H7 (cell line): ENCODE data around the gene TUSC2. TPM values are rescaled to one million over a fixed set of nuclear protein-coding genes. Genes with fewer than 3 reads are reported as not detected.

Source experiments
- DNase-seq: peaks from one replicate; pipeline ENCODE4 v3.0.0; 2012
- H3K27me3 ChIP-seq: 2 replicates; pipeline ENCODE4 v1.6.0; 2011; ENCODE audit warnings: mild to moderate bottlenecking, low read length; ENCODE audit not compliant: control insufficient read depth, insufficient read depth
- H3K36me3 ChIP-seq: replicated peaks from 2 replicates; pipeline ENCODE4 v1.5.1; 2011; ENCODE audit warnings: low read length; ENCODE audit not compliant: control insufficient read depth, insufficient read depth
- H3K4me3 ChIP-seq: 2 replicates; pipeline ENCODE4 v1.5.1; 2011; ENCODE audit warnings: low read depth, mild to moderate bottlenecking, control low read depth, low read length, moderate library complexity; ENCODE audit not compliant: insufficient read depth
- total RNA-seq: library from RNA; depleted of rRNA; stranded (reverse); fragments of >200 nt; shearing (Covaris generic); gene quantifications from 2 replicates; pipeline ENCODE4 v1.2.3, GENCODE V29; 2014

TUSC2 gene
- total RNA-seq, 1 experiment from 2014 or later: 42.1 TPM

DNA sequence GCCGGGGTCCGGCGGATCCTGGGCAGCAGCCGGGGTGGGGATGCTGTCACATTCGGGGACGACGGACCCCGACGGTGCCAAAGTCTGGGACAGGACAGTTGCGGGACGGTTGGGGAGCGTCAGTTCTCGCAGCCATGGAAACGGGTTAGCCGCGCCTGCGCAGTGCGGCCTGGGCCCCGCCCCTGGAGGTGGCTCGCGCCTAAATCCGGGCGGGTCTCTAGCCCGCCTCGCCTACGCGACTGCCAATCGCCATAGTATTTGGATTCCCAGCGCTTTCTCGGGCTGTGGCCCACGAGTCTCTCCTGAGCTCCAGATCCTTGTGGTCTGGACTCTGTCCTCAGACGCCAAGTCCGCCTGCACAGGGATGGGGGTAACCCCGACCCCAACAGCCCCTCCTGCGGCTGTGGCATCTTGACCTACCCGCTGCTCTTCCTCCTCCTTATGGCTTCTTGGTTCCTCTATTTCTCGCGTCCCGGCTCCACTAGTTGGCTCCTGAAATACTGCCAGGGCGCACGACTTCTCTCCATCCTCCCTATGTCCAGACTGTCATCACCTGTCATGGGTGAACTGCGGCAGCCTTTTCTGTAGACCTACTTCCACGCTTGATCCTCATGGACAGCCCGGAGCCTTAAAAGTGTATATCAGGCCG, 17.7 kb upstream of the TUSC2 start, which contains the start of gene ZMYND10:
TSS of gene ZMYND10 (minus strand) at position 147 of the 649 bp plus-strand sequence. CDS start 153 bp downstream, outside the sequence.
- Histone ChIP-seq H3K27me3 (peaks cover 36% of the 10 kb centered on the region), H3K4me3 (peak within 1 kb of the TSS; percentile 47), H3K36me3 (peaks cover 8% of the 10 kb centered on the region)
- peak; percentile 100 for DNase-seq

DNA sequence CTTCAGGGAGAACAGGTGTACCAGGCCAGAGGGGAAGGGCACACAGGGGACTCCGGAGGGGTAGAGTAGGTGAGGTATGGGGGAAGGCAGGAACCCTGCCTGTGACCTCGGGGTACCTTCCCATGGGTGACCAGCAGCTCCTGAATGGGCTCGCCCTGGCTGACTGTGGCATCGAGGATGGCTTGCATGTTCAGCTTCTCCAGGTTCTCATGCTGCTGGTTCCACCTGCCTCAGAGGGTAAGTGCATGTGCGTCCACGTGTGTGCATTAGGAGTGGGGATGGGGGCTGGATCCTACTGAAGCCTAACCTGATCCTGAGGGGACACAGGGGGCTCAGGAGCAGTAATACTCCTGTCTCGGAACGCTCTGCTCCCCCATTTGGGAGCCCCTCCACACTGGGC, 17.0 kb upstream of the TUSC2 start:
- DNase-seq: no peak
- H3K27me3 ChIP-seq: peaks cover 43% of the 10 kb centered on the region
- no peak overlapping the region for H3K4me3 ChIP-seq

DNA sequence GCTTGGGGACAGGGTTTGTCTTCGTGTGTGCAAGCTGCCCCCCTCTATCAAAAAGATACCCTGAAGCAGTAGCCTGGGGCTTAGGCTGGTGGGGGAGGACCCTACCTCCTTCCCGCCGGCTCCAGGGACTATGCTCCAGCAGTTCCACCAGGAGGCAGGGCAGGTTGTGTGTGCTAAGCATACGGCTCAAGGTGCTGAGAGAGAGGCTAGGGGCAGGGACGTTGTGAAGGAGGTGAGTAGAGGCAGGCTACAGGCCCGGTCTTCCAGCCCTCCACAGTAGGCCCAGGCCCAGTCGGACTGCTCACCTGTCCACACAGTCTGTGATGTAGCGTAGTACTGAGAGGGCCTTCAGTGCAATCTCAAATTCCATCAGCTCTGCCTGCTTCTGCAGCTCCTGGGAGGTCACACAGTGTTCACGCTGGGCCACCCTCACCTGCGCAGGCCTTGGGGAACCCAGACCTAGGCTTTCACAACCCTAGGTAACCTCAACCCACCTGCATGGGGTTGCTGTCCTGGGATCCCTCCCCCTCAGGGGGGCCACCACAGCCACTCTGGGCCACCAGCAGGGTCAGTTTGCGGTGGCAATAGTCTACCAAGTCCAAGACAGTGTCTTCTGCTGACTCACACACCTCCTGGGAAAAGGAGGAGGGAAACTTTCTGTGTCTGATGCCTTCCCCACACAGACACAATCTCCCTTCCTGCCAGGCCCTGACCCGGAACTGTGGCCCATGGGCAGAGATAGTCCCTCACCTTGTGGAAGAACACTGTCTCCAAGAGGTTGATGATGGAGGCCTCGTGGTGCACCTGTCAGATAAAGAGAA, 15.0 kb upstream of the TUSC2 start:
- peak; percentile 83 for DNase-seq
- H3K27me3 ChIP-seq: peaks cover 53% of the 10 kb centered on the region

More for the DNA sequence above, 17.0 kb upstream of the TUSC2 start:
- peaks cover 8% of the 10 kb centered on the region for H3K36me3 ChIP-seq

GRCh38 chr3:50341996-50342650, 14.1 kb upstream of the TUSC2 start:
- Histone ChIP-seq H3K27me3 (peaks cover 53% of the 10 kb centered on the region), H3K4me3 (no peak overlapping the region), H3K36me3 (no peaks in the 10 kb centered on the region)
- no peak for DNase-seq

More for the DNA sequence above, 15.0 kb upstream of the TUSC2 start:
- peaks cover 3% of the 10 kb centered on the region; the same call in 1 of the 2 replicates for H3K36me3 ChIP-seq
- no peak overlapping the region for H3K4me3 ChIP-seq

GRCh38 chr3:50341537-50341936, 13.5 kb upstream of the TUSC2 start:
- peak; percentile 56 for DNase-seq
- H3K27me3 ChIP-seq: peaks cover 53% of the 10 kb centered on the region
- H3K4me3 ChIP-seq: no peak overlapping the region
- H3K36me3 ChIP-seq: no peaks in the 10 kb centered on the region

DNA sequence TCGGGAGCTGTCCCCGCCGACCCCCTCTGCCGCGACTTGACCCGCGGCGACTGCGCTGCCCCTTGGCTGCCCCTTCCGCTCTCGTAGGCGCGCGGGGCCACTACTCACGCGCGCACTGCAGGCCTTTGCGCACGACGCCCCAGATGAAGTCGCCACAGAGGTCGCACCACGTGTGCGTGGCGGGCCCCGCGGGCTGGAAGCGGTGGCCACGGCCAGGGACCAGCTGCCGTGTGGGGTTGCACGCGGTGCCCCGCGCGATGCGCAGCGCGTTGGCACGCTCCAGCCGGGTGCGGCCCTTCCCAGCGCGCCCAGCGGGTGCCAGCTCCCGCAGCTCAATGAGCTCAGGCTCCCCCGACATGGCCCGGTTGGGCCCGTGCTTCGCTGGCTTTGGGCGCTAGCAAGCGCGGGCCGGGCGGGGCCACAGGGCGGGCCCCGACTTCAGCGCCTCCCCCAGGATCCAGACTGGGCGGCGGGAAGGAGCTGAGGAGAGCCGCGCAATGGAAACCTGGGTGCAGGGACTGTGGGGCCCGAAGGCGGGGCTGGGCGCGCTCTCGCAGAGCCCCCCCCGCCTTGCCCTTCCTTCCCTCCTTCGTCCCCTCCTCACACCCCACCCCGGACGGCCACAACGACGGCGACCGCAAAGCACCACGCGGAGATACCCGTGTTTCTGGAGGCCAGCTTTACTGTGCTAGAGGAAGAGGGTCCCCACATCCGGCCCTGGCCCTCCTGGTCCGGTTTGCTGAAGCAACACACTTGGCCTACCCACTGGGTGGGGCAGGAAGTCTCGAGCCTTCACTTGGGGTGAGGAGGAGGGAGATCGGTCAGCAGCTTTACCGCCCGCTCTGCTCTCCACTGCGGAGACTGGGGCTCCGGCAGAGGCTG, 12.7 kb upstream of the TUSC2 start, which contains the start of gene RASSF1:
TSS of gene RASSF1 (minus strand) at position 389 of the 882 bp plus-strand sequence. CDS start at position 358, 31 bp downstream.
- Histone ChIP-seq H3K27me3 (peaks cover 47% of the 10 kb centered on the region), H3K4me3 (peak within 1 kb of the TSS; percentile 58)
- DNase-seq: peak; percentile 91

GRCh38 chr3:50340147-50340447, 12.1 kb upstream of the TUSC2 start:
- Histone ChIP-seq H3K4me3 (peak overlapping the region; percentile 58), H3K27me3 (peaks cover 43% of the 10 kb centered on the region), H3K36me3 (no peaks in the 10 kb centered on the region)
- no peak for DNase-seq

More for the DNA sequence above, 12.7 kb upstream of the TUSC2 start, which contains the start of gene RASSF1:
- H3K36me3 ChIP-seq: no peaks in the 10 kb centered on the region

DNA sequence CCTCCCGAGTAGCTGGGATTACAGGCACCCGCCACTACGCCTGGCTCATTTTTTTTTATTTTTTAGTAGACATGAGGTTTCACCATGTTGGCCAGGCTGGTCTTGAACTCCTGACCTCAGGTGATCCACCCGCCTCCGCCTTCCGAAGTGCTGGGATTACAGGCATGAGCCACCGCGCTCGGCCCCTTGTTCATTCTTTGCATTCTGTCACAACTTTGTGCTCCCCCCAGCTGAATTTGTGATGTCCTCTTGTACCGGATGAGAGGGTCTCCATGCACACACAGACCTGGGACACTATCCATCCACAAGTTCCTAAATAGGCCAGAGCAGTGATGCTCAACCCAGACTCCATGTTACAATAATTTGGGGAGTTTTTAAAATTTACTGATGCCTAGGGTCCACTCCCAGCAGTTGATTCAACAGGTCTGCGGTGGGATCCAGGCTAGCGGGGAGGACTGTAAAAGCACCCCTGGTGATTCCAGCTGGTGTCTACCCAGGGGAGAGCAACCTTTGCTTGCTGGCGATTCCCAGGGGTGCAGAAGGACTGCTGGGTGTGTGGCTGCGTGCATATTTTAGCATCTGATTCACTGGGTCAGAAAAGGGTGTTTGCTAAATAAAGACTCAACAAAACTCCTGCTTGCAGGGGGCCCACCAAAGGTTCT, 11.6 kb upstream of the TUSC2 start:
- Histone ChIP-seq H3K27me3 (peaks cover 39% of the 10 kb centered on the region), H3K4me3 (no peak overlapping the region), H3K36me3 (no peaks in the 10 kb centered on the region; the same call in 1 of the 2 replicates)
- no peak for DNase-seq

- H3K4me3 ChIP-seq: no peak overlapping the region
- peaks cover 4% of the 10 kb centered on the region for H3K36me3 ChIP-seq
- peaks cover 38% of the 10 kb centered on the region for H3K27me3 ChIP-seq
- DNase-seq: no peak
These were observed 10.9 kb upstream of the TUSC2 start for GRCh38 chr3:50338965-50339364.

DNA sequence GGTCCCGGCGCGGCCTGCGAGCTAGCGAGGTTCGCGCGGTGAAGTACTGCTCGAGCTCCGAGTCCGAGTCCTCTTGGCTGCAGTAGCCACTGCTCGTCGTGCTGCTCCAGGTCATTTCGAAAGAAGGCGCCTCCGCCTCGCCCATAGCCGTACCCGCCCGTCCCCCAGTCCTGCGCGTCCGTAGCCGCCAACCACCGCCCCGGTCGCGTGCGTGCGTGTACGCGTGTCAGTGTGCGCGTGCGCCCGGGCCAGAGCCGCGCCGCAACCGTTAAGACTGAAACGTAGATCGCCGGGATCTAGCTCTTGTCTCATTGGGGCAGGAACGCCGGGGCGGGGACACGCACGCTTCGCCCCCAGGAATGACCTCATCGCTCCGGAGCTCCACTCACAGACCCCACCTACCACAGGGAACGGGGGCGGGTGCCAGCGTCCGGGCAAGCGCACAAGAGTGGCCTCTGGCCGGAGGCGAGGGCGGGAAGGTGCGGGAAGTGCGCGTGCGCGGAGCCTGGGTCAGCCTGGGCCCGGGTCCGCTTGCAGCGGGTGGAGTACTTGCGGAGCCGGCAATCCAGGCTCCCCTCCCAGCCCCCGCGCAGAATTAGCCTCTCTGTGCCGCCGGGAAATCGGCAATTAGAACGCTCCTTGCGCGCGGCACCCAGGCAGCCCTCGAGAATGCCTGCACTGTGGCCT, 9.3 kb upstream of the TUSC2 start:
- peak; percentile 100 for DNase-seq

GRCh38 chr3:50336452-50337174, 8.6 kb upstream of the TUSC2 start:
- DNase-seq: peak; percentile 93
- peaks cover 26% of the 10 kb centered on the region for H3K27me3 ChIP-seq
- peaks cover 9% of the 10 kb centered on the region for H3K36me3 ChIP-seq

More for the DNA sequence above, 9.3 kb upstream of the TUSC2 start:
- peak overlapping the region; percentile 98 for H3K4me3 ChIP-seq
- peaks cover 29% of the 10 kb centered on the region for H3K27me3 ChIP-seq
- H3K36me3 ChIP-seq: peaks cover 4% of the 10 kb centered on the region

GRCh38 chr3:50334339-50335075, 6.5 kb upstream of the TUSC2 start:
- no peak for DNase-seq
- H3K36me3 ChIP-seq: peaks cover 25% of the 10 kb centered on the region
- H3K27me3 ChIP-seq: peaks cover 5% of the 10 kb centered on the region
- H3K4me3 ChIP-seq: no peak overlapping the region

More at GRCh38 chr3:50336452-50337174, 8.6 kb upstream of the TUSC2 start:
- H3K4me3 ChIP-seq: peak overlapping the region; percentile 98
